ENCODE measurements around the gene LRBA. TPM values are rescaled to one million over a fixed set of nuclear protein-coding genes. Genes with fewer than 3 reads are reported as not detected.
A peak's percentile ranks its signal among the peaks of the same experiment; 100 is the strongest.

Gene LRBA
- total RNA-seq, 3 donors from 2014 or later (not counting 1 experiment from before 2014, with no cell fraction given) = 72.1 to 87.6 (median 83.1) TPM

DNA sequence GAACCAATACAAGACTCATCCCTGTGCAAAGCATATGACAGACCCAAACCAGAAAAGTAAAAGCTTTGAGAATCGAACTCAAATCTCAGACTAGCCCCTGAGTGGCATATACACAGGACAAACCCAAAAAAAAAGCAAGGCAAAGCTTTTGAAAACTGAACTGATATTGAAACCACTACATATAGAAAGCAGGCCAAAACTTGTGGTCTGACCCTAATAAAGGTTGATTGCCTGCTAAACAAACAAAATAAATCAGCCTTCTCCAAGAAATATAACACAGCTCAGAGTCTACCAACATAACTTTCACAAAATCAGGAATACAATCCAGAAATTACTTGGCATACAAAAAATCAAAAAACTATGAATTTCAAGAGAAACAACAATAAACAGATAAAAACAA, 40.3 kb downstream of the LRBA start:
- Histone ChIP-seq H3K27me3 (ENCODE audit: control insufficient read depth, insufficient read depth, low read length) (no peaks in the 10 kb centered on the region), H3K36me3 (ENCODE audit: control insufficient read depth, insufficient read depth, low read length) (no peaks in the 10 kb centered on the region), H3K4me1 (ENCODE audit: control insufficient read depth, insufficient read depth, low read length) (peaks cover 8% of the 10 kb centered on the region), H3K4me3 (ENCODE audit: low read length) (no peak overlapping the region), H3K27ac (ENCODE audit: low read length) (no peak overlapping the region), H3K9me3 (ENCODE audit: control insufficient read depth, insufficient read depth, low read length) (no peaks in the 10 kb centered on the region)
- DNase-seq = no peak
- no peaks in the 10 kb centered on the region for H3K9me3 Mint-ChIP-seq
- peak overlapping the region in 1 of 2 donors; percentile 13 for H3K27ac Mint-ChIP-seq
- 63% methylated on average over 1 of the region's 1 CpG for WGBS (ENCODE audit: insufficient coverage)
- H3K36me3 Mint-ChIP-seq = no peaks in the 10 kb centered on the region
- intact Hi-C loops (cut with micrococcal nuclease) = no loop called here
- no peaks in the 10 kb centered on the region for H3K27me3 Mint-ChIP-seq (ENCODE audit: low read depth in 2 of 2)
- TF ChIP-seq, protein P1, sequence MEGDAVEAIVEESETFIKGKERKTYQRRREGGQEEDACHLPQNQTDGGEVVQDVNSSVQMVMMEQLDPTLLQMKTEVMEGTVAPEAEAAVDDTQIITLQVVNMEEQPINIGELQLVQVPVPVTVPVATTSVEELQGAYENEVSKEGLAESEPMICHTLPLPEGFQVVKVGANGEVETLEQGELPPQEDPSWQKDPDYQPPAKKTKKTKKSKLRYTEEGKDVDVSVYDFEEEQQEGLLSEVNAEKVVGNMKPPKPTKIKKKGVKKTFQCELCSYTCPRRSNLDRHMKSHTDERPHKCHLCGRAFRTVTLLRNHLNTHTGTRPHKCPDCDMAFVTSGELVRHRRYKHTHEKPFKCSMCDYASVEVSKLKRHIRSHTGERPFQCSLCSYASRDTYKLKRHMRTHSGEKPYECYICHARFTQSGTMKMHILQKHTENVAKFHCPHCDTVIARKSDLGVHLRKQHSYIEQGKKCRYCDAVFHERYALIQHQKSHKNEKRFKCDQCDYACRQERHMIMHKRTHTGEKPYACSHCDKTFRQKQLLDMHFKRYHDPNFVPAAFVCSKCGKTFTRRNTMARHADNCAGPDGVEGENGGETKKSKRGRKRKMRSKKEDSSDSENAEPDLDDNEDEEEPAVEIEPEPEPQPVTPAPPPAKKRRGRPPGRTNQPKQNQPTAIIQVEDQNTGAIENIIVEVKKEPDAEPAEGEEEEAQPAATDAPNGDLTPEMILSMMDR (IDR thresholded peaks at IDR 0.05) = no peak
- no peak overlapping the region for H3K4me3 Mint-ChIP-seq
- H3K4me1 Mint-ChIP-seq = peaks cover 63 to 70% of the 10 kb centered on the region in 2 donors
- no peak for ATAC-seq

DNA sequence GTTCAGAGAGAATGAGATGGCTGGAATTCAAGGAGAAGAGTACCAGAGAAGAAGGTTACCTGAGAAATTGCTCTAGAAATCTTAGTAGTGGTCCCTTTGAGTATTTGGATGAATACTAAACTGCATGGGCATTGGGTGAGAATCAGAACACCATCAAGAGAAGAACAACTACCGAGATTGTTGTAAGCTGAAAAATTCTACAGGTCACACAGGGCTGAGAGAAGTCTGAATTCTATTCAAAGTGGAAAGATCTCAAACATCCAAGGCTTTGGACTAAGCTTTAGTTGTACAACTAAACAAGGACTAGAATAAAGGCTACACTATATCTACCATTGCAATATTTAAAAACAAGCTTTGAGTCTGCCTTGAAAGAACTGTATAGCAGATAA, 40.8 kb downstream of the LRBA start:
- DNase-seq (no peak), ATAC-seq (no peak)
- WGBS (ENCODE audit: insufficient coverage) = 100% methylated on average over 1 of the region's 1 CpG
- no peaks in the 10 kb centered on the region for H3K36me3 Mint-ChIP-seq
- Histone ChIP-seq H3K4me3 (ENCODE audit: low read length) (no peak overlapping the region), H3K9me3 (ENCODE audit: control insufficient read depth, insufficient read depth, low read length) (no peaks in the 10 kb centered on the region), H3K27ac (ENCODE audit: low read length) (no peak overlapping the region), H3K36me3 (ENCODE audit: control insufficient read depth, insufficient read depth, low read length) (no peaks in the 10 kb centered on the region), H3K27me3 (ENCODE audit: control insufficient read depth, insufficient read depth, low read length) (no peaks in the 10 kb centered on the region), H3K4me1 (ENCODE audit: control insufficient read depth, insufficient read depth, low read length) (peaks cover 9% of the 10 kb centered on the region)
- H3K27me3 Mint-ChIP-seq (ENCODE audit: low read depth in 2 of 2) = no peaks in the 10 kb centered on the region
- no peak overlapping the region for H3K4me3 Mint-ChIP-seq
- TF ChIP-seq, protein P1 (IDR thresholded peaks at IDR 0.05) = no peak
- H3K9me3 Mint-ChIP-seq = no peaks in the 10 kb centered on the region
- peaks cover 58 to 73% of the 10 kb centered on the region in 2 donors for H3K4me1 Mint-ChIP-seq
- peak overlapping the region in 1 of 2 donors; percentile 13 for H3K27ac Mint-ChIP-seq
- intact Hi-C loops (cut with micrococcal nuclease) = no loop called here

DNA sequence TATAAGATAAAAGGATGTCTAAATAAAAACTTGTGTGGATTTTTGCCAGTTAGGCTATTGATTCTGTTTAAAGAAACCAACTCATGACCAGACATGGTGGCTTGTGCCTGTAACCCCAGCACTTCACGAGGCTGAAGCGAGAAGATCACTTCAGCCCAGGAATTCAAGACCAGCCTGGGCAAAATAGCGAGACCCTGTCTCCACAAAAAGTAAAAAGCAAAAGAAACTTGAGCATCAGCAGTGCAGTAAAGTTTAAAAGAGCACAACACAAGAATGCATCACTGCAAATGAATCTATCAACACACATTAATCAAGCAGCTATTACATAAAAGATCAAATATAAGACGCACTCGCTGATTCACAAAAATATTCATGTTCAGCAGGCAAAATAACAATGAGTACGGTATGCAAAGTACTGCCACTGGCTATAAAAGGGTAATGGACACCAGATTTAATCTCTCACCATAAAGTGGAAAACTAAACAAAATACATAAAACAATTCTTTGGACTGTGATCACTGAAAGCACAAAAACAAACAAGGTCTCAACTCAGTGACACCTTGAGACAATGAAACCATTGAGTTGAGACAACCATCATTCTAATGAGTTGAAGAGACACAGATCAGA, 41.3 kb downstream of the LRBA start:
- H3K4me1 Mint-ChIP-seq = peaks cover 54 to 75% of the 10 kb centered on the region in 2 donors
- intact Hi-C loops (cut with micrococcal nuclease) = no loop called here
- no peak for DNase-seq

More for the DNA sequence above, 41.3 kb downstream of the LRBA start:
- H3K27me3 ChIP-seq (ENCODE audit: control insufficient read depth, insufficient read depth, low read length) = no peaks in the 10 kb centered on the region
- no peak for ATAC-seq
- WGBS (ENCODE audit: insufficient coverage) = 99% methylated on average over 6 of the region's 6 CpGs
- Mint-ChIP-seq H3K27ac (peak overlapping the region in 1 of 2 donors; percentile 13), H3K4me3 (no peak overlapping the region), H3K27me3 (ENCODE audit: low read depth in 2 of 2) (no peaks in the 10 kb centered on the region), H3K9me3 (no peaks in the 10 kb centered on the region), H3K36me3 (no peaks in the 10 kb centered on the region)
- H3K4me1 ChIP-seq (ENCODE audit: control insufficient read depth, insufficient read depth, low read length) = peaks cover 9% of the 10 kb centered on the region
- H3K9me3 ChIP-seq (ENCODE audit: control insufficient read depth, insufficient read depth, low read length) = no peaks in the 10 kb centered on the region
- no peaks in the 10 kb centered on the region for H3K36me3 ChIP-seq (ENCODE audit: control insufficient read depth, insufficient read depth, low read length)
- H3K27ac ChIP-seq (ENCODE audit: low read length) = no peak overlapping the region
- TF ChIP-seq, protein P1 (IDR thresholded peaks at IDR 0.05) = no peak
- H3K4me3 ChIP-seq (ENCODE audit: low read length) = no peak overlapping the region

All from natural killer cell (primary cell).